GM19023 (cell line): Measurements from ENCODE around the gene MAP1LC3B.

Experiments used
- ATAC-seq: cut with Tn5 transposase; IDR thresholded peaks from one replicate; pipeline ENCODE4 v1.9.1; 2021; ENCODE audit warnings: mild to moderate bottlenecking, moderate library complexity; ENCODE audit not compliant: unreplicated experiment

The MAP1LC3B gene

DNA sequence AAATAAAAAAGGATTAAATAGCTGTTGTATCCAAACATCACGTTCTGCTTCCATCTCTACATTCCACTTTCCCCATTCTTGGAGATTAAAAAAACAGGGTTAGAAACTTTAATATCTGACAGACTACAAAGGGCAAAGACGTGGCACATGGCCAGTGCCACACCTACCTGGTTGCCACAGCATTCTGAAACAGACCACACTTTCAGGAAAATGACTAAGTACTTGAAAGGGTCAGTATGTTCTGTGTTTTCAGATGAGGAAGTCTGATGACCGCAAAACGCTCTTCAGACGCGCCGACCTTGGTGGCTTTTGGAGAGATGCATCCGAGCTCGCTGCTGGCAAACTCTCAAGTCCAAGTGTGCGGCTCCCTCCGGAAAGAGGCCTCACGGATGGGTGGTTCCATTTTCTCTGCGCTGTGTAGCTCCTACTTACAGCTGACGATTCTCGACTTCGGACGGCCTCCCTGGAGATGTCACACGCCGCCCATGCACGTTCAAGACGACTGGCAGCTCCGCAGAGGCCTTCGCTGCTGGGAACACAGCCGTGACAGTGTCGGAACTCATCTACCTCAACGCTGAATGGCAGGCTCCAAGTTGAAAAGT, 15.5 kb downstream of the MAP1LC3B start:
- ATAC-seq, result no peak

DNA sequence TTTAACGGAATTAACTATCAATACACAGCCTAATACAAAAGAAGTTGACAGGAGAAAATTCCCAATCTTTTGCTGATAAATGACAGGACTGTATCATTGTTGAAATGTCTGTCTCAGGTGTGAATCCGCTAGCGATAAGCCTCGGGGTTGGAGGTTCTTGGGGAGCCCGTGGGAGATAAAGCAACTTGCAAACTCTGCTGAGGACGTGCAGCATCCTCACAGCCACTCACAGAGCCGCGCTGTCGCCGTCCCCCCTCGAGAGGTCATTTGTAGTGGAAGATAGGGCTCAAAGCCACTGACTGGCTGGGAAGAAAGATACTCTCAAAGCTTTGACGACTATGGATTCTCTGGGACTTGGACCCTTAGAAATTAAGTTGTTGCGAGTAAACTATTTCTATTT, 17.0 kb downstream of the MAP1LC3B start:
- ATAC-seq, result no peak

DNA sequence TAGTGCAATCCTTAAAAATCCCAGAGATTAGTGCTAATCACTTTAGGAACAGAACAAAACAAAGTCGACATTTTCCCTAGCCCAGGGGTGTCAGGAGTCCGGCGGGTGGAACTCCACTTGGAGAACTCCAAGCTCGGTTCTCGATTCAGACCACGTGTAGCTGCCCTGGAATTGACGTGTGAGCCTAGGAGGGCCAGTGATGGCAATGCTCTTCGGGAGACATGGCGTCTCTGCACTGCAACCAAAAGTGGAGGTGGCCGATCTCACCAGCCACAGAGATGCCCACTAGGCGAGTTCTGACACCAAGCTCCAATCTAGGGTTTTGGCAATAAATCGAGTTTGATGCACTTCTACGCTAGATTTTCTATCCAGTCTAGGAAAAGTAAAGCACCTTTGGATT, 17.6 kb downstream of the MAP1LC3B start:
- no peak for ATAC-seq

DNA sequence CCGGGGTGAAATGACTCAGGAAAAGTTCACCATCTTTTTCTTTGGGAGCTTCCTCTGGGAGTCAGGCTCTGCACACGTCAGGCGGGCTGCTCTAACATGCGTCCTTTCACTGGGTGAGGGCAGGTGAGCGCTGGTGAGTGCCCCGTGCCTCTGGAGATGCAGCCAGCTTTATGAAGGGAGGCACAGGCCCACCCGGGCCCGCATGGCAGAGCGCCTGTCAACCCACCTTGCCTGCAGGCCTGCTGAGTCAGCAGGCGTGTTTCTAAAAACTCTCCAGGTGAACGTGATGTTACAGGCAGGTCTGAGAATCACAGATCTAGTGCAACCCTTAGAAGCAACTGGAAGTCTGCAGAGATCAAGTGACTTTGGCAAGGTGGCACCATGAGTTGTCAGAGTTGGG, 18.4 kb downstream of the MAP1LC3B start:
- ATAC-seq, result no peak

DNA sequence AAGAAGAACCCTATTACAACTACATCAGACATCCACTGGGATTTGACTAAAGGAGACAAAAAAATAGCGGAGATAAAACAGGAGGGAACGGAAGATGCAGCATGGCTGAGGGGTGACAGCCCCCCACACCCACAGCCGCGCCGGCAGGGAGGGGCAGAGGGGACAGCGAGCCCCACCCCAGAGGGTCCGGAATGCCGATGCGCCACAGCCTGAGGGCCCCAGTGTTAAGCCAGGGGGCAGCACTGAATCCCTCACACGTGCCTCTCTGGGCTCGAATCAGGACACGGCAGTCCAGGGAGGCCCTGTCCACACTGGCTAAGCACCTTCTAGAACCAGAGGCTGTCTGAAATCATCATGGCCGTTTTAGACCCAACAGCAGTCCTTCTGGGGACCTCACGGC, 18.8 kb downstream of the MAP1LC3B start:
- no peak for ATAC-seq

DNA sequence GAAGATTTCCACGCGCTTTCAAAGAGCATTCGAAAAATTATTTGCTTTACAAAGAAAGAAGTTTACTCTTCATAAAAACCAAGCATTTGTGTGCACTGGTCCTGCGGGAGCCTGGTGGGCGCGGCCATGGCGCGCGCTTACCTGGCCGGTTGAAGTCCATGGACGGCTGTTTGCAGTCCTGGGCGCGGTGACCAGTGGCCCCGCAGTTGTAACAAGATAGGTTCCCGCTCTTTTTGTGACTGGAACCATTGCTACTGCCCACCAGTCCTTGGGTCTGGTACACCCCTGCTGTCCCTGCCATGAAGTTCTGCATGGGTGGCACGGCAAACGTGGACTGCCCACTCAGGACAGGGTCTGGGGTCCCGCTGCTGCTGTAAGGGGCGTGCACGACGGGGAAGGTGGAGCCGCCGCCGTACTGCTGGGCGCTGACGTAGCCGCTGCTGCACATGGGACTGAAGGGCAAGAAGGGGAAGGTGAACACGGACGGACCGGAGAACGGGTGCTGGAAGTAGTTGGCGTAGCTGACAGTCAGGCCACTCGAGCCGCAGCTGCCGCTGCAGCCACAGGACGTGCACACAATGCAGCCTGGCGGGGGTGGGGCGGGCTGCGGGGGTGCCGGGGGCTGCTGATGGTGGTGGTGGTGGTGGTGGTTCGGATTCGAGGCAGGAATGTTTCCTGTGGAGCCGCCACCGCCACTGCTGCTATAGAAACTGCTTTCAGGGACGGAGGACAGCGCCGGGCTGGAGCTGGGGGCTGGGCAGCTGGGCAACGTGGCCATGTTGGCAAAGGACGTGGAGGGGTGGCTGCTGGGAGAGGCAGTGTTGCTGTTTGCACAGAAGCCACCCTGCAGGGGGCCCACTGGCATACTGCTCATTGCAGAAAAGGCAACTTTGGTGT, 19.5 kb downstream of the MAP1LC3B start:
- no peak for ATAC-seq

DNA sequence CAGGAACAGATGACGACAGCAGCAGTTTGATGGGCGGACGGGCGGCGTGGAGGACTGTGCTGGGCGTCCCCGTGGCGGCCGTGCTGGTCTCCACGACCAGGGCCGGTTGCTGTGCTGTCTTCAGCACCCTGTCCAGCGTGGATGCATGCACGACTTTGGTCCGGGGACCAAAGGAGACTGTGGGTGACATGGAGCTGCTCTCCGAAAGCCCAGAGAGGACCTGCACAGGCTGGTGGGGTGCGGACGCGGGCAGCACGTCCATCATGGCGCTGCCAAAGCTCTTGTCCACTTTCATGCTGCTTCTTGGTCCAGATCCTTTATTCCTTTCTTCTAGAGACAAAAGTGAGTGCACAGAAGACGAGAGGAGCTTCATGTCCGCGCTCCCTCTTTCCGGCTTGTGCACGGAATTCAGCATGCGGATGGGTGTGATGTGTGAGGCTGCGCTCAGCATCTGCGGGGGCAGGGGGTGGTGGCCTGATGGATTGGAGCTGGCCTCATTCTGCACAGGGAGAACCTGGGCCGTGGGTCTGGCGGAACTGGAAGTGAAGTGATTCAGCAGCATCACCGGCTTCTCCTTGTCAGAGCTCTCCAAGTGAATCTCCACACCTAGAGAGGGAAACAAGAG, 20.3 kb downstream of the MAP1LC3B start:
- ATAC-seq, result no peak

DNA sequence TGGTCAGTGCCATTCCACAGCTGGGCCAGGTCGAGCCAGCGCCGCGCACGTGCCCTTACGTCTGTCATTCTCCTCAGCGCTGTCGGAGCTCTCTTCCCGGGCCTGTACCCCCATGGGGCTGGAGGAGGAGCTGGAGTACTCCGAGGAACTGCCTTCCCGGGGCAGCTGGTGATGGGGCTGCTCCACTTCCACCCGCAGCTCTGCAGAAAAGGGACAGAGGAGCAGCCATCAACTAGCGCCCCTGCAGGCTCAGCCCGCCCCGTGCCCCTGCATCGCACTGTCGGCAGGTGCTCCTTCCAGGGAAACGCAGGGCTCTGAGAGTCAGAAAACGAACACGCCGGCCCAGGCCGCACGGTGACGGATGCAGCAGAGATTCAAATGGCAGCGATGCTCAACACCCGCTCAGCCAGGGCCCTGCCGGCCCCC, 20.9 kb downstream of the MAP1LC3B start:
- ATAC-seq, result no peak

DNA sequence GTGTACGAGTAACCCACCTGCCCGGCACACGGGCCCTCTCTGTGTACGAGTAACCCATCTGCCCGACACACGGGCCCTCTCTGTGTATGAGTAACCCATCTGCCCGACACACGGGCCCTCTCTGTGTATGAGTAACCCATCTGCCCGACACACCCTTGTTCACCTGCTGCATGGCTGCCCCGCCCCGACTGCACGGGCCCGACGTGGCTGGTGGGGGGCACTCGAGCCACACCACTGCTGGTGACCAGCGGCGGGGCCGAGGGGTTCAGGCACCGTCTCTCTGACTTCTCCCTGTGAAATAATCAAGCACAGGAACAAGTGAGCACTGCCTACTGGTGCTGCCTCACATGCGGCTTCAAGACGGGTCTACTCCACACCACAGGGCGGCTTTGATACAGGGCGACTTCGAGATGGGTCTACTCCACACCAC, 22.1 kb downstream of the MAP1LC3B start:
- ATAC-seq, result no peak

DNA sequence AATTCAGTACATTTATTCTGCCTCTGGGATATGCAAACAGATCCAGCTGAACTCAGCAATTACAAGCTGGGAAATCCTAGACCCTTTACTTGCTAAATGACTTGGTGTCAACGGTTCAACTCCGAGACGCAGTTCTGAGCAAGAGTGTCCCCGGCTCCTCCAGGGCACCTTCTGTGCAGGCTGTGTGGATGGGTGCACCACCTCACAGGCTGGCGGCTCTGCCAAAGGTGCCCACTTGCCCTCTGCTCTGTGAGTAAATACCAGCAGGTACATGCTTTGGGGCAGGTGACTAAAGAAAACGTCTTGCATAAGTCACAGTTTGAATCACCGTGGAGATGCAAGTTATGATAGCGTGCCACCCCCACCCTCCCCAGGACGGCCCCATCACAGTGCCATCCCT, 23.3 kb downstream of the MAP1LC3B start:
- no peak for ATAC-seq

DNA sequence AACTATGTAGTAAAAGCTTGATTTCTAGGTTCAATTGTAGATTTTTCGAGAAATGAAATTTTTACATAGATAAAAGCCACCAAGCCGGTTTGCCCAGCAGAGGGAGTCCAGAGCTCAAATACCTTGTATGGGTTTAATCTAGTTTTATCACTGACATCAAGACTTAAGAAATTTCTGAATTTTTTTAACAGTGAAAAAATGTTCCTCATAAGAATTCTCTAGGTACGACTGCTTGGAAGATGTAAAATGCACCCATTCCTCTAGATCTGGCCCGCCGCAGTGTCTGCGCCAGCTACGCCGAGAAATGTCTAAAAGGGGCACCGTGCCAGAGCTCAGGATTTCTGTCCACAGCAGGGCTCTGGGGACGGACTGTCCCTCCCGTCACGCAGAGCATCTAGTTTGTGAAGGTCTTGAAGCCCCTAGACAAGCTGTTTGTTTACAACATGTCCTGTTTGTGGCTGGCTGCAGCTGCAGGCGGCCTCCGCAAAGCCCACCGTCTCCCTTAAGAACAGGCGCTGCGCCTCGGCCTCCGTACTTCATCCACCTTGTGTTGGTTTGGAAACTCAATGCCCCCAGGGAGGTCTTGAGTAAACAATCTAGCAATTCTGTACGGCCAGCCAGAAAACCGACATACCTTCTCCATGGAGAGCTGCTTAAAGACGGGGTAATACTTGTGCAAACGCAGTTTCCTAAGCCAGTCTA, 24.8 kb downstream of the MAP1LC3B start:
- ATAC-seq, result no peak

DNA sequence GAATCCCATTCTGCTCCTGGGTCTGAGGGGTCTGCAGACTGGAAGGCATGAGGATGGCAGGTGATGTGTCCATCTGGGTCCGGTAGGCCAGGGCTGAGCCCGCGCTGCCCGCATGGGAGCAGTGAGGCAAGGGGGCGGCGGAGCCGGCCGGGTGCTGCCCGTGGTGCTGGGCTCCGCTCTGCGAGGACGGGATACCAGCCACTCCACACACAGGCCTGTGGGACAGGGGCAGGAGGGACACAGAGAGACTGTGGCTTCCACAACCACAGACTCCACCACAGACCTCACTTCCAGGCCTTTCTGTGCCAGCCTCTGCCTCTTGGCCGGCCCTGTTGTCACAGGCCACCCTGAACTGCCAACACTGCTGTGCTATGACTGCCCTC, 25.4 kb downstream of the MAP1LC3B start:
- ATAC-seq, result no peak

DNA sequence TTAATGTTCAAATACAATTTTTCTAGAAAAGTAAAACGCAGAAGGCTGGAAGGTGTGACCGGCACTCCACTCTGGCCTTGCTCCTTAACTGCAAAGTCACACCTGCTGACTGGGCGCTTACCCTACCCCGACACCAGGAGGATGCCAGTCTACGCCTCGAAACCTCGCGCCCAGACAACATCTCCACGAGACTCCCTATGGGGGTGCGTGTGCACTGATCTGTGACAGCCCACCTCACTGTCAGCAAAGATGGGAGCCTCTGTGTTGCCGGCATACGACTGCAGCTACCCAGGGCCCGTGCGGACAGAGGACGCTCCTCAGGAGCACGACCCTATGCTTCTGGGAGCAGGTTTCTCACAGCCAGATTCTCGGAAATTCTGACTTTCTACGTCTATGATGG, 26.1 kb downstream of the MAP1LC3B start:
- ATAC-seq, result no peak

DNA sequence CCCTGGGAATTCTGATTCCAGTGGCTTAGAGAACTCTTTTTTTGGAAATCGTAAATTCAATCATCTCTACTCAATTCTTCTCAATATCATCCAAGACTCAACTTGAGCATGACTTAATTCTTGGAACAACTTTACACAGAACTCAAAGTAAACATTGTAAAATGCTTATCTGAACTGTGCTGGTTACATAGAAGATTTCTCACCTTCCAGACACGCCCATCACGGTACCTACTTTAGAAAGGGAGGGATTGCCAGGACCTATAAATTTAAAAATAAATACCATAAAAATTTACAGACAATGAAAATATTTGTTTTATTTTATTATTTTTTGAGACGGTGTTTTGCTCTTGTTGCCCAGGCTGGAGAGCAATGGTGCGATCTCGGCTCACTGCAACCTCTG, 26.5 kb downstream of the MAP1LC3B start:
- ATAC-seq, result no peak

DNA sequence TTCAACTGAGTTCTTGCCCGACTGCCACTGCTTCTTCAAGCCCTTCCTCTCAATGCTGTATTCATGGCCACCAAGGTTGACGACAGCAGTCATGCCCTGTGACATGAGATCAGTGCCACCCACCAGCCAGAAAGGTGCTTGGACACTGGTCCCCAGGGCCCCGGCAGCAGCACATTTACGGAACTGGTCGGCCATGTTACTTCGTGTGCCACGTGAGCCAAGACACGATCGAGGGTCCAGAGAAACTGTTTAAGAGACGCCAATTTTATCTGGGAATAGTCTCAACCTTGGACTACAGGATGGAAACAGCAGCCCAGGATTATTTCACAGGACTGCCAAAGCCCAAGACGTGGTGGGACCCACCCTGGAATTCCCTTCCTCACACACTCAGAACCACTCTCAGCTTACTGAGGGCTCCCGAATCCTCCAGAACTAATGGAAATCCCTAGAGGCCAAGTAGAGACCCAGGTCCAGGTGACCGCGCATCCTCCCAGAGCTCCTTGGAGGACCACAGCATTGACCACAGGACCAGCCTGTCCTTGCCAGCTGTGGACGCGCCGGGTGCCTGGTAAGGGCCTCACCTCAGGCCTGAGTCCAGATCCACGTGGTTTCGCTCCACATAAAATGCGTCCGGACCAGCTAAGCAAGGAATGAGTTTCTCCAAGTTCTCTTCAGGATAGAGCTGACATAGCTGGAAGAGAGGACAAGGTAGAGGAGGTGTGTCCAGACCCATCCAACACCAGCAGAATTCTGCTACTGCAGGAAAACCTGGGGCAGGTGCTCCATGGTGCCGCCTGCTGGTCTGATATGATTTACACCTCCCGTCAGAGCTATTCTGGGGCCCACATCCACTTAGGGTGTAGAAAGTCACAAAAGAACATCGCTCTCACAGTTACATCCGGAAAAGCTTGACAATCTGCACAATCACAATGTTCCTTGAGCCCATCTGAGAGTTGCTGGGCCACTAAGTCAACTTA, 28.2 kb downstream of the MAP1LC3B start:
- no peak for ATAC-seq

DNA sequence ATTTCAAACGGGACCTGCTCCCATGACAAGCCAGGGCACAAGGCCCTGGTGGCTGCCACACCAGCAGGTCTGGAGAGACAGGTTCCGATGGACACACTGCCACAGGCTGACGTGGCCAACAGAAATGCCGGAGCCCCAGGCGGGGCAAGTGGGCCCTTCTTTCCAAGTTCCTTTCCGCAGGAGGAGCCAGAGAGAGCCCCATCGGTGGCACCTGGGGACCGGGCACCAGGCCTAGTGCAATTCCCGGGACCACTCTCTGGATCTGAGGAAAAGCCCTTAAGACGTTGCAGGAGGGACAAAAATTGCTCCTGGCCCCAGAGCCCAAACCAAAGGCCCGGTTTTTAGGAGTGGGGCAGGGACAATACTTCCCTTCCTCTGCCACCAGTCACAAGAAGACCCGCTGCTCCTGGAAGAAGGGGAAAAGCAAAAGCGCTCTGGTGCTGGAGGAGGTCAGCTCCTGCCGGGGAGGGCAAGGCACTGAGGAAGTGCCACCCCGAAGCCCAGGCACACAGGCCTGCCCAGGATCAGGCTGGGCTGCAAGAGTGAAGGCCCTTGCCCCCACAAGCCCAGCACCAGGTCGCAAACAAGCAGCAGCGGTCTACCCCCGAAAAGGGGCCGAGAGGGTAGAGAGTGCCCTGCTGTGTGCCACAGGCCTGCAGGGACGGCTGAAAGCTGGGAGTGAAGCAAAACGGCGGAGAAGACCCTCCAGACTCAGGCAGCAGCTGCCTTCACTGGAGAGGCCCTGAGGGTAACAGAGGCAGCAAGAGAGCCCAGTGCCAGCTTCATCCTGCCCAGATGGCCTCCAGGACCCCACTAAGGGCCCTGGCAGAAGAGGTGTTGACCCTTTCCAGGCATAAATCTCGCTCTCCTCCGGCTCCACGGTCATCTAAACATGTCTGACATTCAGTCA, 29.1 kb downstream of the MAP1LC3B start:
- ATAC-seq, result no peak

DNA sequence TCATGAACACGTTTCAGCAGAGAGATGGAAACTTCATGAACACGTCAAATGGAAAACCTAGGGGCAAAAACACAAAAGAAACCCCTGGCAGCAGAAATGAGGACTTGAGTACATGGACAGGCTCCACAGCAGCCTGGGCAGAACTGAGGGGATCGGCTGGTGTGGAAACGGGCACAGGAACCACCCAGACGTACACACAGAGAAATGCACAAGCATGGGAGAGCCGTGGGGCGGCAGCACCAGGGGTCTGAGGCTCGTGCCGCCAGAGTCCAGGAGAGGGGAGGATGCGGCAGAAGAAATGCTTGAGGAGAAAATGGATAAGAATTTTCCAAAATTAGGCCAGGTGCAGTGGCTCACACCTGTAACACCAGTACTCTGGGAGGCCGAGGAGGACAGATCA, 30.0 kb downstream of the MAP1LC3B start:
- no peak for ATAC-seq

DNA sequence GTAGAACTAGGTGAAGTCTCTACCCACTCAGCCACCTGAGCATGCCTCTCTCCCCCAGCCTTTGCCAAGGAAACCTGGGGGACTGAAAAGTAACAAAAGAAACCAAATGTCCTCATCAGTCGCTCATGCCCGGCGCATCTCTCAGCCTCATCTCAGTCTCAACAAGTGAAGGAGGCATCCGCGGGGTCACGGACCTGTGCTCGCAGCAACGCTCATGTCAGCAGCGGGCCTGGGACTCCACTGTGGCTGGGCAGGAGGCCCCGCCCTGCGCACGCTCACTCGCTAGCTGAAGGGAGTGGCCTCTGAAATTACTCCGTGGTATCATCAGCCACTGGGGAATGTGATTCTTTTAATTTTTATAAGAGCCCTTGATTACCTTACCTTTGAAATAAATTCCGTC, 31.3 kb downstream of the MAP1LC3B start:
- ATAC-seq, result no peak

DNA sequence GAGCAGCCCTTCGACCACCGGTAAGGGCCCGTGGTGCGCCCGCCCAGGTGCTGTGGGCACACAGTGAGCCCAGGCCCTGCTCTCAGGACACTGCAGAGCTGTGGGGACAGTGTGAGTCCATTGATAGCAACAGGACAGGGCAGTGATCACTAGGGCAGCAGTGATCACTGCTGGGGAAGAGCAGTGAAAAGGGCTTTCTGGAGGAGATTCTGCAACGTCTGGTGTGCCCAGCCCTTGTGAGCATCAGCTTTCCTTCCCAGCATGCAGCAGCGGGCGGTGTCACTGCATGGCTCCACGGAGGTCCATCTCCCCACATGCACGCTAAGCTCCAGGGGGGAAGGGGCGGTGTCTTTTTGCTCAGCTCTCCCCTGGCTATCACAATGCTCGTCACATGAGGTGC, 32.1 kb downstream of the MAP1LC3B start:
- ATAC-seq, result no peak
